GM21381 (cell line): Measurements from ENCODE around the gene PROCA1.
"Not testable (repeated sequence)": the region's sequence is repeated elsewhere in the genome, so short reads cannot be mapped to it uniquely, and the experiment has no call there.

ENCODE experiments used
- ATAC-seq: cut with Tn5 transposase; IDR thresholded peaks from one replicate; pipeline ENCODE4 v1.9.1; 2021; ENCODE audit warnings: mild to moderate bottlenecking, moderate library complexity; ENCODE audit not compliant: unreplicated experiment

PROCA1 gene

GRCh38 chr17:28675980-28676379, 35.7 kb downstream of the PROCA1 start:
- ATAC-seq: no peak

DNA sequence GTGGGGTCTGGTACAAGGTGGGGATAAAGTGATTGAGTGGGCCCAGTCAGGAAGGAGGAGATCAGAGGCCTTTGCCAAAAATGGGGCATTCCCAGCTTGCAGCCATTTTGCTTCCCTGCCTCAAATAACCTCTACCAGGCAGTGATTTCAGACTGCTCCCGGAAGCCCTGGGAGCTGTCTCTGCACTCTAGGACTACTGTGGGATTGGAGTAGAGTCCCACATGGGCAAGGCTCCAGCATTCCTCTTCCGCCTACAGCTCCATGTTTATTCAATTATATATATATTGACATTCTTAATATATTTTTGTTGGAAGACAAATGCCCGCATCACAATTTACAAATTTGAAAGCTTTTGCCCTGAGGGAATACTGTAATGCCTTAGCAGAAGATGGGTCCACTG, 36.2 kb downstream of the PROCA1 start:
- no peak for ATAC-seq

DNA sequence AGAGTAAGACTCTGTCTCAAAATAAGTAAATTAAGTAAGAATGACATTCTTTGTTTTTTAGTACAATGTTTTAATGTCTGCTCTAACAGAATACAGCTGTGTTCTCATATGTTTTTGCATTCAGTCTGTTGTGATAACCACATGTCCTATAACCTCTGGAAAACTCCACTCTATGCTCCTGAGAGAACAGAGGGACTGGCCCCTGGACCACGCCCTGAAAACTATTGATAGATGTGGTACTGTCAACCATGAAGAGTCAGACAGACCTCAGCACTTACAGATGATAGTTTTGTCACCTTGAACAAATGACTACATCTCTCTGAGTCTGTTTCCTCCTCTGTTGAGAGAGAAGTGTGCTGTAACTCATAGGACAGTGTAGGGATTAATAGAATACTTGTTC, 41.8 kb downstream of the PROCA1 start:
- ATAC-seq: no peak

DNA sequence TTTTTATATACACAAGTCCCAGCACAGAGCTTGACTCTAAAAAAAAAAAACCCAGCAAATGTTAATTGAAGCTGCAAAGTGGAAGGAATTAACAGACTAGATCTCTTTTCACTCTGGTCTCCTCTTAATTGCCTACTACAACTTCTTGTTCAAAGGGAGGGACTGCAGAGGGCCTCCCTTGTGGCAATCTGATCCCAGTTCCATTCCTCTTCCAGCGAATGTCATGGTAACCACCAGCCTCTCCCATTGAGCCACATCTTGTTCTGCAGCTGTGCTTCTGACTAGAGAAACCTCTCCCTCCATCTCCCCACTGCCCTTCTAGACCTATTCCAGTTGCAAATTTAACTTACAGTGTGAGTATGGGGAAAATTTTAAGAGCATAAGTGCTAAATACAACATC, 43.8 kb downstream of the PROCA1 start:
- no peak for ATAC-seq

DNA sequence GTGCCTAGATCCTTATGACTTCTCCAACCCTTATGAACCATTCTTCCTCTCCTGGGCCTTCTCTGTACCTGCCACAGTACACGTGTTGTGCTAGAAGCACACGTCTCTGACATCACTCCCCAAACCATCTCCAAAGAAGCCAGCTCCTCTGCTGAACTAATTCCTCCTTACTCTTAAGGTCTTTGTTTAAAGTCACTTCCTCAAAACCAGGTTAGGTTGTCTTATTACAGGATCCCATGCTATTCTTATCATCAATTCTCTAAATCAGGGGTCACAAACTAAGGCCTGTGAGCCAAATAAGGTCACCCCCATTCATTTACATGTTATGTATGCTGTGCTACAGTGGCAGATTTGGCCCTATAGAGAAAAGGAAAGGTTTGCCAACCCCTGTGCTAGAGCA, 45.7 kb downstream of the PROCA1 start:
- no peak for ATAC-seq

DNA sequence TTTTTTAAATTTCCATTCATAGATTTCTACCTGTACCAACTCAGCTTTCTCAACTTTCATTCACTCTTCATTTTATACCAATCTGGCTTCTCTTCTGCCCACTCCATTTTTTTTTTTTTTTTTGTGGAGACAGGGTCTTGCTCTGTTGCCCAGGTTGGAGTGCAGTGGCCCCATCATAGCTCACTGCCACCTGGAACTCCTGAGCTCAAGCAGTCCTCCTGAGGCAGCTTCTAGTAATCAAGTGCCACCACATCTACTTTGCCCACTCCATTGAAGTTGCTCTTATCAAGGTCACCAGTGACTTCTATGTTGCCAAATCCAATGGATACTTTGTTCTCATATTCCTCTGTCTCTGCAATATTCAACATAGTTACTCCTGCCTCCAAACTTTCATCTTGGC, 48.0 kb downstream of the PROCA1 start:
- ATAC-seq: no peak

- ATAC-seq: no peak
Measured at GRCh38 chr17:28662527-28662829, 49.2 kb downstream of the PROCA1 start.

DNA sequence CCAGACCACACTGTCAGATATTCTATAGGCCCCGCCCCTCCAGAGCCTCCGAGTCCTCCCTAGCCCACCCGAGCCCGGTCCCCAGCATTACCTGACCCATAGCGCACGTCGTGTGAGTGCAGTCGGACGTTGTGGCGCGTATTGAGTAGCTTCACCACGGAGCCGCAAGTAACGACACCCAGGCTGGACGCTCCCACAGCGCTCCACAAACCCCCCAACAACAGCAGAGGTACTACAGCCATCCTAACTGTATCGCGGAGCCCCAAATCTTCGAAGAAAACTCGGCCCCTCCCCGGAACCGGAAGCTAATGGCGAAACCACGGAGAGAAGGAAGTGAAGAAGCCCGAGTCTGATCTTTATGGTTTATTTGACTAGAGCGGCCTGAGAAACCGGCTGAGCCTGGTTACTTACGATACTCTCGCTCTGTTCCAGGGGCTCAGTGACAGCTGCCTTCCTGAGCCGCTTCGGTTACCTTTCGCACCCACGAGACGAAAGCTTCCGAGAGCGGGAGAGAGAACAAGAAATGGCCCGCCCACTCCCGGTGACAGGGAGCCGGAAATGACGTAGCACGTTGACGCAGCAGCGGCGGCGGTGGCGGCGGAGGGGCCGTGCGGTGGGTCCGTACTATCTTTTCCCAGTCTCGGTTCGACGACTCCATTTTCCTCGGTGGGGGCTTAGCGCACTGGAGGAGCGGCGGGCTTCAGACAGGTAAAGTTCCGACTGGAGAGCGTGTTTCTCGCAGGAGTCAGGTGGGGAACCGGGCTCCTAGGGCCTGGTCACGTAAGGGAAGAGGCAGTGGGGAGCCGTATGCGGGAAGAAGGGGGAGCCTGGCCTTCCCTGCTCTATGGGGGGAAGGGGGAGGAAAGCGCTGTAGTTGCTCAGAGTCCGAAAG, 49.8 kb downstream of the PROCA1 start, which contains the start of the genes SDF2 and SUPT6H:
SDF2 (minus strand) TSS at position 272 of the 892 bp plus-strand sequence; CDS start at position 242, 30 bp downstream.
SUPT6H (plus strand) TSS at position 571 of the 892 bp plus-strand sequence. CDS start 11,197 bp downstream, outside the sequence.
- peak; percentile 82 for ATAC-seq

- not testable (repeated sequence) for ATAC-seq
Measured at GRCh38 chr17:28659497-28659881, 52.2 kb downstream of the PROCA1 start.

DNA sequence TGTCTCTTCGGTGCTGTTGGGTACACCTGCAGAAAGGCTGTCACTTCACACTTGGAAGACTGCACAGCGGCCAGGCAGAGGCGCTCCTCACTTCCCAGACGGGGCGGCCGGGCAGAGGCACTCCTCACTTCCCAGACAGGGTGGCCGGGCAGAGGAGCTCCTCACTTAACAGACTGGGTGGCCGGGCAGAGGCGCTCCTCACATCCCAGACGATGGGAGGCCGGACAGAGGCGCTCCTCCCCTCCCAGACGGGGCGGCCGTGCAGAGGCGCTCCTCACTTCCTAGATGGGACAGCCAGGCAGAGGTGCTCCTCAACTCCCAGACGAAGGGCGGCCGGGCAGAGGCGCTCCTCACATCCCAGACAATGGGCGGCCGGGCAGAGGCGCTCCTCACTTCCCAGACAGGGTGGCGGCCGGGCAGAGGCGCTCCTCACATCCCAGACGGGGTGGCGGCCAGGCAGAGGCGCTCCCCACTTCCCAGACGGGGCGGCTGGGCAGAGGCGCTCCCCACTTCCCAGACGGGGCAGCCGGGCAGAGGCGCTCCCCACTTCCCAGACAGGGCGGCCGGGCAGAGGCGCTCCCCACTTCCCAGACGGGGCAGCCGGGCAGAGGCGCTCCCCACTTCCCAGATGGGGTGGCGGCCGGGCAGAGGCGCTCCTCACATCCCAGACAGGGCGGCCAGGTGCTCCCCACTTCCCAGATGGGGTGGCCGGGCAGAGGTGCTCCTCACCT, 52.8 kb downstream of the PROCA1 start:
- not testable (repeated sequence) for ATAC-seq

GRCh38 chr17:28658342-28658741, 53.3 kb downstream of the PROCA1 start:
- not testable (repeated sequence) for ATAC-seq

- ATAC-seq: no peak
Measured at GRCh38 chr17:28657756-28658155, 53.9 kb downstream of the PROCA1 start.

GRCh38 chr17:28655160-28655559, 56.5 kb downstream of the PROCA1 start:
- ATAC-seq: no peak
